NCI-H446 (cell line): ENCODE data around the gene ARAP2.
"Not testable (repeated sequence)": the region's sequence is repeated elsewhere in the genome, so short reads cannot be mapped to it uniquely, and the experiment has no call there.

Experiments used
- DNase-seq, 2 experiments: peaks; one replicate each; lab custom pipeline; 2025; lab: John Stamatoyannopoulos, UW

Gene ARAP2

GRCh38 chr4:36183665-36184393, 60.5 kb downstream of the ARAP2 start:
- DNase-seq, result no peak

- no peak for DNase-seq
Measured at GRCh38 chr4:36183232-36183631, 61.1 kb downstream of the ARAP2 start.

GRCh38 chr4:36182315-36182714, 62.0 kb downstream of the ARAP2 start:
- not testable (repeated sequence) for DNase-seq

- no peak for DNase-seq
Measured at GRCh38 chr4:36180206-36180605, 64.1 kb downstream of the ARAP2 start.

GRCh38 chr4:36178484-36178883, 65.8 kb downstream of the ARAP2 start:
- DNase-seq, result no peak

GRCh38 chr4:36177946-36178345, 66.4 kb downstream of the ARAP2 start:
- no peak for DNase-seq

GRCh38 chr4:36174570-36174969, 69.7 kb downstream of the ARAP2 start:
- no peak for DNase-seq

- no peak for DNase-seq
Measured at GRCh38 chr4:36173905-36174304, 70.4 kb downstream of the ARAP2 start.

GRCh38 chr4:36172656-36173055, 71.7 kb downstream of the ARAP2 start:
- DNase-seq, result peak; percentile 53 to 95

GRCh38 chr4:36168127-36168878, 76.0 kb downstream of the ARAP2 start:
- no peak for DNase-seq

GRCh38 chr4:36165631-36166005, 78.7 kb downstream of the ARAP2 start:
- no peak for DNase-seq

- peak; percentile 36 to 71 for DNase-seq
Measured at GRCh38 chr4:36164900-36165630, 79.2 kb downstream of the ARAP2 start.

GRCh38 chr4:36163198-36163597, 81.1 kb downstream of the ARAP2 start:
- no peak for DNase-seq

GRCh38 chr4:36159208-36159607, 85.1 kb downstream of the ARAP2 start:
- no peak for DNase-seq

GRCh38 chr4:36152735-36153134, 91.6 kb downstream of the ARAP2 start:
- DNase-seq, result no peak

- DNase-seq, result no peak
Measured at GRCh38 chr4:36142504-36142903, 101.8 kb downstream of the ARAP2 start.

- DNase-seq, result no peak
Measured at GRCh38 chr4:36141186-36141585, 103.1 kb downstream of the ARAP2 start.

GRCh38 chr4:36140421-36140820, 103.9 kb downstream of the ARAP2 start:
- DNase-seq, result no peak

- DNase-seq, result no peak
Measured at GRCh38 chr4:36138220-36138619, 106.1 kb downstream of the ARAP2 start.

- DNase-seq, result no peak
Measured at GRCh38 chr4:36137336-36137735, 107.0 kb downstream of the ARAP2 start.

- no peak for DNase-seq
Measured at GRCh38 chr4:36133658-36134057, 110.7 kb downstream of the ARAP2 start.

- peak in 1 of 2 experiments; percentile 10 for DNase-seq
Measured at GRCh38 chr4:36133086-36133485, 111.2 kb downstream of the ARAP2 start.

GRCh38 chr4:36130641-36131040, 113.7 kb downstream of the ARAP2 start:
- DNase-seq, result no peak
